ENCODE results near the gene SRSF4. TPM values are rescaled to one million over a fixed set of nuclear protein-coding genes. Genes with fewer than 3 reads are reported as not detected.
A peak's percentile ranks its signal among the peaks of the same experiment; 100 is the strongest.

SRSF4 gene
- total RNA-seq, 2 donors from 2014 or later, result 86.3 to 90.3 TPM

- Histone ChIP-seq H3K36me3 (no peaks in the 10 kb centered on the region), H3K4me1 (no peaks in the 10 kb centered on the region), H3K27ac (no peak overlapping the region), H3K9me3 (no peaks in the 10 kb centered on the region), H3K4me3 (no peak overlapping the region), H3K9ac (ENCODE audit: low read depth in 2 of 2, low read length in 2 of 2) (no peak overlapping the region), H3K27me3 (no peaks in the 10 kb centered on the region)
- no peak for DNase-seq
- TF ChIP-seq CTCF (IDR thresholded peaks at IDR 0.05), result no peak
- intact Hi-C loops (cut with DNase I), result loop anchor here (5.0 kb wide), 1 partner anchor 421 kb away; no protein-coding TSS in a partner anchor
These were observed 26.7 kb upstream of the SRSF4 start for GRCh38 chr1:29208442-29208841.

GRCh38 chr1:29202584-29203340, 21.1 kb upstream of the SRSF4 start:
- Histone ChIP-seq H3K9ac (ENCODE audit: low read depth in 2 of 2, low read length in 2 of 2) (peak overlapping the region in 1 of 2 donors; percentile 48), H3K9me3 (no peaks in the 10 kb centered on the region), H3K27me3 (no peaks in the 10 kb centered on the region), H3K27ac (peak overlapping the region; percentile 44), H3K4me3 (no peak overlapping the region), H3K36me3 (no peaks in the 10 kb centered on the region), H3K4me1 (no peaks in the 10 kb centered on the region)
- intact Hi-C loops (cut with DNase I), result loop anchor here (2.0 to 5.0 kb wide), 3 partner anchors 80 to 320 kb away; partner anchors contain the start of gene TMEM200B
- peak; percentile 96 for TF ChIP-seq CTCF (IDR thresholded peaks at IDR 0.05)
- DNase-seq, result peak; percentile 99

GRCh38 chr1:29202053-29202452, 20.4 kb upstream of the SRSF4 start:
- Histone ChIP-seq H3K4me3 (no peak overlapping the region), H3K27me3 (no peaks in the 10 kb centered on the region), H3K36me3 (no peaks in the 10 kb centered on the region), H3K27ac (peak overlapping the region; percentile 44), H3K9ac (ENCODE audit: low read depth in 2 of 2, low read length in 2 of 2) (peak overlapping the region in 1 of 2 donors; percentile 48), H3K4me1 (no peaks in the 10 kb centered on the region), H3K9me3 (no peaks in the 10 kb centered on the region)
- intact Hi-C loops (cut with DNase I), result loop anchor here (2.0 to 5.0 kb wide), 3 partner anchors 80 to 319 kb away; partner anchors contain the start of gene TMEM200B
- TF ChIP-seq CTCF (IDR thresholded peaks at IDR 0.05), result no peak
- DNase-seq, result no peak

DNA sequence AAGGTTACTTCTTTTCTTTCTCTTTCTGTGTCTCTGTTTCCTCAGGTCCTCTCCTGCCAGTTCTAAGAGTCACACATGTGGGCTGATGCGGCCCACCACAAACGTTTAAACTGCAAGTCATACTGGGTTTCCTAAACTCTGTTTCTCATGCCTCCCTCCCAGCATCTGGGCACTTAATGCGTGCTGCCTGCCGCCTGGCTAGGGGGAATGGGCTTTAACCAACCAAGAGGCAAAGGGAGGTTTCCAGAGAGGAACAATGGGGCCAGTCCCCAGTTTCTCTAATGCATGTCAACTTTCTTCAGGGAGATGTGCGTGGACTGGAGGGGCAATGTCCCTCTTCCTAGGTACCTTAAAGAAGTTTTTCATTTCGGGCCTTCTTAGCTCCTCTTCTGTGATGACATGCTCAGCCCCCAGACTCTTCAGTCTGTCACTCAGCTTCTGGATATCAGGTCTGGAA, 19.9 kb upstream of the SRSF4 start:
- peak overlapping the region; percentile 44 for H3K27ac ChIP-seq
- H3K4me1 ChIP-seq, result no peaks in the 10 kb centered on the region
- TF ChIP-seq CTCF (IDR thresholded peaks at IDR 0.05), result no peak
- no peak for DNase-seq
- no peaks in the 10 kb centered on the region for H3K36me3 ChIP-seq
- H3K27me3 ChIP-seq, result no peaks in the 10 kb centered on the region
- intact Hi-C loops (cut with DNase I), result loop anchor here (2.0 to 5.0 kb wide), 3 partner anchors 79 to 319 kb away; partner anchors contain the start of gene TMEM200B
- no peak overlapping the region for H3K4me3 ChIP-seq
- peak overlapping the region in 1 of 2 donors; percentile 48 for H3K9ac ChIP-seq (ENCODE audit: low read depth in 2 of 2, low read length in 2 of 2)
- H3K9me3 ChIP-seq, result no peaks in the 10 kb centered on the region

GRCh38 chr1:29200906-29201594, 19.4 kb upstream of the SRSF4 start:
- intact Hi-C loops (cut with DNase I), result loop anchor here (5.0 kb wide), 2 partner anchors 79 to 169 kb away; partner anchors contain the start of gene TMEM200B
- TF ChIP-seq CTCF (IDR thresholded peaks at IDR 0.05), result no peak
- no peak for DNase-seq
- H3K4me3 ChIP-seq, result no peak overlapping the region
- H3K27me3 ChIP-seq, result no peaks in the 10 kb centered on the region
- no peaks in the 10 kb centered on the region for H3K9me3 ChIP-seq
- H3K36me3 ChIP-seq, result no peaks in the 10 kb centered on the region
- no peaks in the 10 kb centered on the region for H3K4me1 ChIP-seq
- no peak overlapping the region for H3K27ac ChIP-seq
- H3K9ac ChIP-seq (ENCODE audit: low read depth in 2 of 2, low read length in 2 of 2), result no peak overlapping the region

Data from colonic mucosa (tissue), 4 donors.